ENCODE measurements around the gene HPS6. TPM values are rescaled to one million over a fixed set of nuclear protein-coding genes. Genes with fewer than 3 reads are reported as not detected.

HPS6 gene
- polyA plus RNA-seq, 3 donors, result 2.9 to 27.3 (median 23.6) TPM

- Mint-ChIP-seq H3K27ac (peak overlapping the region in 3 of 7 donors; percentile 22 to 58 (median 45)), H3K4me3 (no peak overlapping the region), H3K36me3 (peaks cover 45 to 63% of the 10 kb centered on the region in 2 donors), H3K27me3 (ENCODE audit: low read depth in 3 of 3) (peaks cover 0 to 1% (median 0%) of the 10 kb centered on the region in 3 donors), H3K4me1 (peaks cover 11% of the 10 kb centered on the region), H3K9me3 (no peaks in the 10 kb centered on the region)
- Histone ChIP-seq H3K27ac (ENCODE audit: low read depth in 1 of 2, low read length in 2 of 2) (no peak overlapping the region), H3K36me3 (replicated peaks in 1 of 2; ENCODE audit: control insufficient read depth in 1 of 2, insufficient read depth in 2 of 2, low read length in 2 of 2) (peaks cover 37 to 48% of the 10 kb centered on the region in 2 donors), H3K4me2 (replicated peaks; ENCODE audit: extremely low read depth, low read length, poor library complexity, severe bottlenecking) (no peak overlapping the region), H4K20me1 (ENCODE audit: insufficient read depth, low read length) (peaks cover 52% of the 10 kb centered on the region), H3K79me2 (ENCODE audit: insufficient read depth, low read length) (peaks cover 38% of the 10 kb centered on the region), H3K9ac (ENCODE audit: insufficient read depth, low read length, poor library complexity, severe bottlenecking) (no peak overlapping the region), H3K9me3 (replicated peaks in 1 of 2; ENCODE audit: control insufficient read depth in 1 of 2, insufficient read depth in 1 of 2, low read length in 2 of 2) (no peaks in the 10 kb centered on the region), H3K4me3 (replicated peaks in 1 of 3; ENCODE audit: low read depth in 2 of 3, low read length in 3 of 3) (no peak overlapping the region), H3K27me3 (ENCODE audit: control insufficient read depth in 2 of 2, insufficient read depth in 2 of 2, low read length in 2 of 2) (no peaks in the 10 kb centered on the region), H2AFZ (ENCODE audit: insufficient read depth, low read depth, low read length, poor library complexity, severe bottlenecking) (no peak overlapping the region), H3K4me1 (ENCODE audit: control insufficient read depth in 1 of 2, insufficient read depth in 2 of 2, low read length in 2 of 2) (peaks cover 5 to 7% of the 10 kb centered on the region in 2 donors)
- TF ChIP-seq CTCF (IDR thresholded peaks at IDR 0.05), result no peak
- no peak for DNase-seq
- intact Hi-C loops (cut with micrococcal nuclease), result no loop called here
These were observed 26.7 kb upstream of the HPS6 start for GRCh38 chr10:102038410-102038809.

GRCh38 chr10:102040305-102041050 lies 24.7 kb upstream of the HPS6 start:
- peaks cover 29 to 37% of the 10 kb centered on the region in 2 donors for H3K36me3 ChIP-seq (replicated peaks in 1 of 2; ENCODE audit: control insufficient read depth in 1 of 2, insufficient read depth in 2 of 2, low read length in 2 of 2)
- no peak overlapping the region for H3K4me3 Mint-ChIP-seq
- H3K27ac Mint-ChIP-seq, result no peak overlapping the region
- intact Hi-C loops (cut with micrococcal nuclease), result no loop called here
- DNase-seq, result no peak
- H3K4me1 ChIP-seq (ENCODE audit: control insufficient read depth in 1 of 2, insufficient read depth in 2 of 2, low read length in 2 of 2), result peaks cover 17 to 18% of the 10 kb centered on the region in 2 donors
- no peaks in the 10 kb centered on the region for H3K9me3 ChIP-seq (replicated peaks in 1 of 2; ENCODE audit: control insufficient read depth in 1 of 2, insufficient read depth in 1 of 2, low read length in 2 of 2)
- H3K79me2 ChIP-seq (ENCODE audit: insufficient read depth, low read length), result peaks cover 55% of the 10 kb centered on the region
- no peak overlapping the region for H3K9ac ChIP-seq (ENCODE audit: insufficient read depth, low read length, poor library complexity, severe bottlenecking)
- 44% methylated on average over 3 of the region's 7 CpGs for WGBS (ENCODE audit: insufficient coverage)
- peaks cover 30% of the 10 kb centered on the region for H3K4me1 Mint-ChIP-seq
- peaks cover 73% of the 10 kb centered on the region for H4K20me1 ChIP-seq (ENCODE audit: insufficient read depth, low read length)
- no peaks in the 10 kb centered on the region for H3K9me3 Mint-ChIP-seq
- H3K4me3 ChIP-seq (replicated peaks in 1 of 3; ENCODE audit: low read depth in 2 of 3, low read length in 3 of 3), result no peak overlapping the region
- no peak overlapping the region for H2AFZ ChIP-seq (ENCODE audit: insufficient read depth, low read depth, low read length, poor library complexity, severe bottlenecking)
- H3K27me3 Mint-ChIP-seq (ENCODE audit: low read depth in 3 of 3), result peaks cover 0 to 1% (median 0%) of the 10 kb centered on the region in 3 donors
- H3K4me2 ChIP-seq (replicated peaks; ENCODE audit: extremely low read depth, low read length, poor library complexity, severe bottlenecking), result no peak overlapping the region
- peaks cover 36 to 50% of the 10 kb centered on the region in 2 donors for H3K36me3 Mint-ChIP-seq
- TF ChIP-seq CTCF (IDR thresholded peaks at IDR 0.05), result no peak
- H3K27me3 ChIP-seq (ENCODE audit: control insufficient read depth in 2 of 2, insufficient read depth in 2 of 2, low read length in 2 of 2), result no peaks in the 10 kb centered on the region
- H3K27ac ChIP-seq (ENCODE audit: low read depth in 1 of 2, low read length in 2 of 2), result no peak overlapping the region

Measured in CD14-positive monocyte (primary cell).